GM19397 (cell line): Measurements from ENCODE around the gene NIPBL.
"Not testable (repeated sequence)": the region's sequence is repeated elsewhere in the genome, so short reads cannot be mapped to it uniquely, and the experiment has no call there.

Source experiments
- ATAC-seq: cut with Tn5 transposase; IDR thresholded peaks from one replicate; pipeline ENCODE4 v1.9.1; 2021; ENCODE audit warnings: mild to moderate bottlenecking, moderate library complexity; ENCODE audit not compliant: unreplicated experiment

Gene NIPBL

DNA sequence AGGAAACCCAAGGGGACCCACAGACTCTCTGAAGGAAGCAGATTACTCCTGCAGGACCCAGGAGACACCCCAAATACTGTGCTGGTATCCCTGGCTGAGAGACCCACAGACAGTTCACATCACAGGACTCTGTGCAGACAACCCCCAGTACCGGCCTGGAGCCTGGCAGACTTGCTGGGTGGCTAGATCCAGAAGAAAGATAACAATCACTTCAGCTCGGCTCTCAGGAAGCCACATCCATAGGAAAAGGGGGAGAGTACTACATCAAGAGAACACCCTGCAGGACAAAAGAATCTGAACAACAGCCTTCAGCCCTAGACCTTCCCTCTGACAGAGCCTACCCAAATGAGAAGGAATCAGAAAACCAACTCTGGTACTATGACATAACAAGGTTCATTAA is 206.4 kb downstream of the NIPBL start:
- ATAC-seq, result not testable (repeated sequence)

GRCh38 chr5:37086026-37086425 is 209.5 kb downstream of the NIPBL start:
- ATAC-seq, result not testable (repeated sequence)

- no peak for ATAC-seq
These were observed 210.1 kb downstream of the NIPBL start for GRCh38 chr5:37086466-37087173.

DNA sequence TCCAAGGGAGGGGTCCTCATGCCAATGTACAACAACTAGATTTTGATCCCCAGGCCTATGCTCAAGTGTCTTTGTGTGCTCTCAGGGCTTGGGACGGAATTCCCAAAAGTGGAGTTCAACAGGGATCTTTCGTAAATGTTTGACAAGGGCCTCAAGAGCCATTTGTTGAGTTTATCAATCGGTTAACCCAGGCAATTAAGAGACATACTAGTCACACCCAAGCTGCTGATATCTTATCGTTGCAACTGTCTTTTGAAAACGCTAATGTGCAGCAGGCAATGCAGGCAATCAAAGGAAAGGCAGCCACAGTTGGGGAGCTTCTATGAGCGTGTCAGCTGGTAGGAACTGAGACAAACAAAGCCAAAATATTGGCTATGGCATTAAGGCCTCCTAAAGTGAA is 211.4 kb downstream of the NIPBL start:
- ATAC-seq, result no peak

GRCh38 chr5:37090123-37090726 is 213.7 kb downstream of the NIPBL start:
- no peak for ATAC-seq

- no peak for ATAC-seq
These were observed 214.2 kb downstream of the NIPBL start for GRCh38 chr5:37090781-37091180.

GRCh38 chr5:37093795-37094194 is 217.2 kb downstream of the NIPBL start:
- not testable (repeated sequence) for ATAC-seq

- ATAC-seq, result not testable (repeated sequence)
These were observed 222.7 kb downstream of the NIPBL start for GRCh38 chr5:37099267-37099666.

- ATAC-seq, result no peak
These were observed 226.7 kb downstream of the NIPBL start for GRCh38 chr5:37103302-37103701.

DNA sequence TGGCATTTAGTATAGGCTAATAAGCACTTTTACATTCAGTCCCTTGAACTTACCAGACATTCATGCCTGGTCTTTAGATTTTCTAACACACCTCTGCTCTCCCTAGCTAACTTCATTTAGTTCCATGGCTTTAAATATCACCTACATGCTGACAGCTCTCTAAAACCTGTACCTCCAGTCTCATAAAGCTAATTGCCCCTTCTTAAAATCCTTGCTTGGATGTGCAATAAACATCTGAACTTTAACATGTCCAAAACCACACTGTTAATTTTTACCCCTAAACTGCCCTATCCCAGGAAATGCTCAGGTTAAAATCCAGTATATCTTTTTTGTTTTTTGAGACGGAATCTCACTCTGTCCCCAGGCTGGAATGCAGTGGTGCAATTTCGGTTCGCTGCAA is 232.8 kb downstream of the NIPBL start:
- ATAC-seq, result no peak

DNA sequence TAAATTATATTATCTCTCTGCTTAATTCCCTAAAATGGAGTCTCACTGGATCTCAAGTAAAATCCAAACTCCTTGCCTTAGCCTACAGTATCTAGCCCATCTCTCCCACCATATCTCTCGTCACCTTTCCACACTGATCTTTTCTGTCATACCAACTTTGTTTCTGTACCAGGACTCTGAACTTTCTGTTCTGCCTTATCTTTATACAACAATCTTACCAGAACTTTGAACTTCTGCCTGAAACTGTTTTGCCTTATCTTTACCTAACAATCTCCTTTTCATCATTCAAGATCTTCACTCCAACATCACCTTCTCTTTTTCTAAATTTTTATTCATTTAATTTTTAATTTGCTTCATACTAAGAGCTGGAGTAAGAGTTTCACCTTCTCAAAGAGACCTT is 233.6 kb downstream of the NIPBL start:
- no peak for ATAC-seq

DNA sequence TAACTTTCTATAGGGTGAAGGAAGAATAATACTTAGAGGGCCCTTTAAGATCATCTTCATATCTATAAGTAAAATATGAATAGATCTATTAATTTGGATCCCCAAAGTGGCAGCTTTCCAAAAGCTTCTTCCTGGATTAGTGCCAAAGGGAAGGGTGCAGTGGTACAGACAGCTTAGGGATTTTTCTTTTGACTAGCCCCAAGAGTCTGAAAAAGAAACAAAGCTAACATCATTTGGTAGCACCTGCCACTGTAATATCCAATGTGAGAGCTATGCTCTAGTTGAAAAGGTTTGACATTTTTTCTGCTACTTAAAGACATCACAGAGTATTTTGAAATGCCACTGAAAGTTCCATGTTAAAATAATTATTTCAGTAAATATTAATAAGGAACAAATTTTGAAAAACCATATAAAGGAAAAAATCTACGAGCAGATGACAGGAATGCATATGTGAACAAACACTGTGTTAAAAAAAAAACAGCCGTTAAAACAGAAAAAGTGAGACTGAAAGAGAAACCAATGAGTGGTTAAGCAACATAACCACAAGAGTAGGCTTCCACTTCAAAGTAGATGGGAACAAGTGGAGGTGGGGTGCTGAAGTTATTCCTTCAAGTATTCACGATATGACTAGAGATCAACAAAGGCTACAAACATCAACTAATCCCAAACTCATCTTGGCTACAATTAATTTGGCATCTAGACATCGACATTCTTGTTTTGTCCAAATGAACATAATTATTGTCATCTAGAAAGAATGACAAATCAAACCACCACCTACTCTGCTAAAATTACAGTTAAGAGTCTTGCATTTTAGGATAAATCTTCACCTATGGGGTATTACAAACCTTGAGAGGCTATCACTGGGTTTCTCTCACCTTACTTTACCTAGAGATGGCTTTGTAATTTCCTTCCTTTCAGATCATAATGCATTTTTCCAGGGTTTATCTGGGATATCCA is 235.1 kb downstream of the NIPBL start:
- peak; percentile 83 for ATAC-seq

GRCh38 chr5:37112383-37112991 is 235.9 kb downstream of the NIPBL start:
- ATAC-seq, result no peak
